Stimulated activated CD4-positive, alpha-beta T cell treated with anti-CD3 and anti-CD28 coated beads, Interleukin-1b, Interleukin-23, amount 100 ng/mL, for 24 hours (primary cell): Measurements from ENCODE around the gene TLCD2.
A peak's percentile ranks its signal among the peaks of the same experiment; 100 is the strongest.
"Not testable (repeated sequence)": the region's sequence is repeated elsewhere in the genome, so short reads cannot be mapped to it uniquely, and the experiment has no call there.

Experiments
- DNase-seq, 4 experiments: peaks; one replicate each; pipeline ENCODE4 v3.0.0-alpha.2; 2020; ENCODE audit warnings: low read depth in 4 of 4, low spot score in 1 of 4

The TLCD2 gene

GRCh38 chr17:1718362-1719165 is 8.4 kb upstream of the TLCD2 start:
- DNase-seq, result no peak

GRCh38 chr17:1716912-1717695 is 6.9 kb upstream of the TLCD2 start:
- peak; percentile 70 to 85 (median 74) for DNase-seq

GRCh38 chr17:1716076-1716911 is 6.1 kb upstream of the TLCD2 start:
- peak; percentile 95 to 100 (median 100) for DNase-seq

- no peak for DNase-seq
Measured at GRCh38 chr17:1715803-1716075, 5.6 kb upstream of the TLCD2 start.

GRCh38 chr17:1714980-1715802 is 5.0 kb upstream of the TLCD2 start:
- no peak for DNase-seq

GRCh38 chr17:1714427-1714979 is 4.3 kb upstream of the TLCD2 start:
- no peak for DNase-seq

- no peak for DNase-seq
Measured at GRCh38 chr17:1713878-1714426, 3.8 kb upstream of the TLCD2 start.

- DNase-seq, result no peak
Measured at GRCh38 chr17:1713160-1713877, 3.1 kb upstream of the TLCD2 start.

- no peak for DNase-seq
Measured at GRCh38 chr17:1712271-1712670, 2.1 kb upstream of the TLCD2 start.

- DNase-seq, result no peak
Measured at GRCh38 chr17:1711804-1712203, 1.6 kb upstream of the TLCD2 start.

- DNase-seq, result no peak
Measured at GRCh38 chr17:1710807-1711553, 803 bp upstream of the TLCD2 start.

GRCh38 chr17:1709403-1709951 is 700 bp downstream of the TLCD2 start:
- DNase-seq, result no peak

GRCh38 chr17:1708791-1709346 is 1.3 kb downstream of the TLCD2 start:
- not testable (repeated sequence) for DNase-seq

- DNase-seq, result no peak
Measured at GRCh38 chr17:1707107-1707506, 3.1 kb downstream of the TLCD2 start.

GRCh38 chr17:1705004-1705403 is 5.2 kb downstream of the TLCD2 start:
- DNase-seq, result no peak

GRCh38 chr17:1703063-1703462 is 7.1 kb downstream of the TLCD2 start:
- DNase-seq, result no peak

- DNase-seq, result not testable (repeated sequence)
Measured at GRCh38 chr17:1699891-1700290, 10.3 kb downstream of the TLCD2 start.

GRCh38 chr17:1697681-1698080 is 12.5 kb downstream of the TLCD2 start:
- no peak for DNase-seq
